Left ventricle myocardium inferior (tissue), 1 donor: Measurements from ENCODE around the gene AMN. TPM values are rescaled to one million over a fixed set of nuclear protein-coding genes. Genes with fewer than 3 reads are reported as not detected.

ENCODE experiments used
- DNase-seq: peaks from one replicate; pipeline ENCODE4 v3.0.0-alpha.2; 2020
- H3K27ac ChIP-seq: fragments of 200-600 bp; replicated peaks from 2 replicates; pipeline ENCODE4 v1.8.0; 2021
- H3K27me3 ChIP-seq: fragments of 200-600 bp; 2 replicates; pipeline ENCODE4 v1.8.0; 2021; ENCODE audit warnings: low read depth
- H3K36me3 ChIP-seq: fragments of 200-600 bp; 2 replicates; pipeline ENCODE4 v1.8.0; 2021
- H3K4me1 ChIP-seq: fragments of 200-600 bp; 2 replicates; pipeline ENCODE4 v1.8.0; 2021
- H3K4me3 ChIP-seq: fragments of 200-600 bp; 2 replicates; pipeline ENCODE4 v1.8.0; 2021; ENCODE audit warnings: mild to moderate bottlenecking, moderate library complexity
- H3K9me3 ChIP-seq: fragments of 200-600 bp; replicated peaks from 2 replicates; pipeline ENCODE4 v1.8.0; 2021
- CTCF ChIP-seq: fragments of 200-600 bp; IDR thresholded peaks from 2 replicates; pipeline ENCODE4 v1.8.0; 2021; ENCODE audit warnings: antibody characterized with exemption, mild to moderate bottlenecking, borderline replicate concordance
- intact Hi-C: fragments of 100-400 bp; cut with micrococcal nuclease; formaldehyde crosslinking; loops from one replicate; pipeline ENCODE4 v1.11.0; 2022
- total RNA-seq: library from RNA; stranded (reverse); fragmentation: NEBNext Ultra II Directional; extraction: Animal tissue kit (Norgen Biotek cat#: 25700); gene quantifications from one replicate; pipeline ENCODE4 v1.2.1, GENCODE V29; 2021
- donor health status: DM: no; HTN: yes; CAD: no; lungs with severe emphysema.

AMN gene
- total RNA-seq, 1 donor from 2014 or later = not detected

- Histone ChIP-seq H3K36me3 (peaks cover 94% of the 10 kb centered on the region), H3K9me3 (no peaks in the 10 kb centered on the region), H3K27me3 (no peaks in the 10 kb centered on the region), H3K4me3 (no peak overlapping the region), H3K4me1 (peaks cover 12% of the 10 kb centered on the region), H3K27ac (no peak overlapping the region)
- intact Hi-C loops = no loop called here
- no peak for TF ChIP-seq CTCF
- no peak for DNase-seq
These were observed 21.0 kb downstream of the AMN start for GRCh38 chr14:102943454-102943853.

- H3K36me3 ChIP-seq = peaks cover 93% of the 10 kb centered on the region
- no peak overlapping the region for H3K4me3 ChIP-seq
- no peak for DNase-seq
- H3K9me3 ChIP-seq = no peaks in the 10 kb centered on the region
- TF ChIP-seq CTCF = no peak
- peaks cover 15% of the 10 kb centered on the region for H3K4me1 ChIP-seq
- no peaks in the 10 kb centered on the region for H3K27me3 ChIP-seq
- intact Hi-C loops = no loop called here
- no peak overlapping the region for H3K27ac ChIP-seq
These were observed 21.5 kb downstream of the AMN start for GRCh38 chr14:102943979-102944378.

GRCh38 chr14:102944448-102945330, 22.2 kb downstream of the AMN start:
- Histone ChIP-seq H3K4me3 (no peak overlapping the region), H3K4me1 (peaks cover 22% of the 10 kb centered on the region), H3K36me3 (peaks cover 93% of the 10 kb centered on the region), H3K9me3 (no peaks in the 10 kb centered on the region), H3K27me3 (no peaks in the 10 kb centered on the region), H3K27ac (no peak overlapping the region)
- no peak for DNase-seq
- TF ChIP-seq CTCF = no peak
- intact Hi-C loops = no loop called here

GRCh38 chr14:102945346-102946130, 23.1 kb downstream of the AMN start:
- Histone ChIP-seq H3K4me1 (peaks cover 30% of the 10 kb centered on the region), H3K27ac (no peak overlapping the region), H3K9me3 (no peaks in the 10 kb centered on the region), H3K36me3 (peaks cover 93% of the 10 kb centered on the region), H3K4me3 (no peak overlapping the region), H3K27me3 (no peaks in the 10 kb centered on the region)
- intact Hi-C loops = no loop called here
- no peak for TF ChIP-seq CTCF
- DNase-seq = no peak

- intact Hi-C loops = no loop called here
- DNase-seq = no peak
- TF ChIP-seq CTCF = no peak
- Histone ChIP-seq H3K9me3 (no peaks in the 10 kb centered on the region), H3K4me3 (no peak overlapping the region), H3K36me3 (peaks cover 93% of the 10 kb centered on the region), H3K4me1 (peaks cover 19% of the 10 kb centered on the region), H3K27me3 (no peaks in the 10 kb centered on the region), H3K27ac (no peak overlapping the region)
These were observed 25.0 kb downstream of the AMN start for GRCh38 chr14:102947321-102948103.
